HFF-Myc (cell line): Measurements from ENCODE around the gene TREX2.

Experiments used
- DNase-seq: peaks from one replicate; pipeline ENCODE4 v3.0.0-alpha.2; 2011; ENCODE audit warnings: low read depth; ENCODE audit errors: extremely low read depth
- H3K4me3 ChIP-seq: replicated peaks from 2 replicates; pipeline ENCODE4 v1.5.1; 2011; ENCODE audit warnings: low read depth, mild to moderate bottlenecking, control low read depth, low read length
- TF ChIP-seq, protein P1 (sequence below): IDR thresholded peaks from 2 replicates; pipeline ENCODE4 v1.5.1; 2012; ENCODE audit warnings: mild to moderate bottlenecking, low read depth, low read length, control low read depth; ENCODE audit errors: missing control alignments

TREX2 gene

DNA sequence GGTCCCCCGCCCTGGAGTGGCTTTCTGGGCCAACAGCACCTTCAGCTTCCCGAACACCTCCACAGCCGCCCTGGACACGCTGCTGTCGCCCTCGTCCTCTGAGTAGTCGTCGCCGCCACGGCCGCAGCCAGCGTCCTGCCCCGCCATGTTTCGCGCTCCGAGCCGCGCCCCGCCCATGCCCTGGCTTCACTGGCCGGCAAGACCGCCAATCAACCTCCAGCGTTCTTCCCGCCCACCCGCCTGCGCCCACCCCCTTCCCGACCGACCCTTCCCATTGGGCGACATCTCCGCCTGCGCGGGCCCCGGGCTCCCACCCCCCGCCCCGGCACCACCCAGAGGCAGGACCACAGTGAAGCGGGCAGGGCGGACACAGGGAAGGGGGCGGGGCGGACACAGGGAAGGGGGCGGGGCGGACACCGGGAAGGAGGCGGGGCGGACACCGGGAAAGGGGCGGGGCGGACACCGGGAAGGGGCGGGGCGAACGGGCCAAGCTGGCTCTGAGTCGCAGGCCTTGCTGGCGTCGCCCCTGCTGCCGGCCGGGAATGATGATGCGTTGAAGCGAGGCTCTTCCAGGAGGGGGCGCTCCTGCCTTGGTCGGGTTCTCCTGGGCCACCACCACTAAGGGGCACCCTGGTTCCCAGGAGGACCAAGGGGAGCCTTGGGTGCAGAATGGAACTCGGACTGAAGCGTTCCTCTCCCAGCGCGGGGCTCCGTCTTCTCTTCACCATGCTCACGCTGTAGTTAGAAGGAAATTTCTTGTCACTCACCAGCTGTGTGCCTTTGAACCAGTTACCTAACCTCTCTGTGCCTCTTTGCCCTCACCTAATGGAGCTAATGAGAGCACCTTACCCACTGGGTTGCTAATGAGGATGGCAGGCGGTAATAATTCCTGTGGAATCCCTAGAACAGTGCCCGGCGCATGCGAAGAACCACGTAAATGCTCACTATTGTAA, 24.8 kb upstream of the TREX2 start, which contains the start of gene HAUS7:
Gene HAUS7 (minus strand): TSS at position 166 of the 953 bp plus-strand sequence. CDS start 19 bp downstream, at position 147.
- TF ChIP-seq, protein P1, sequence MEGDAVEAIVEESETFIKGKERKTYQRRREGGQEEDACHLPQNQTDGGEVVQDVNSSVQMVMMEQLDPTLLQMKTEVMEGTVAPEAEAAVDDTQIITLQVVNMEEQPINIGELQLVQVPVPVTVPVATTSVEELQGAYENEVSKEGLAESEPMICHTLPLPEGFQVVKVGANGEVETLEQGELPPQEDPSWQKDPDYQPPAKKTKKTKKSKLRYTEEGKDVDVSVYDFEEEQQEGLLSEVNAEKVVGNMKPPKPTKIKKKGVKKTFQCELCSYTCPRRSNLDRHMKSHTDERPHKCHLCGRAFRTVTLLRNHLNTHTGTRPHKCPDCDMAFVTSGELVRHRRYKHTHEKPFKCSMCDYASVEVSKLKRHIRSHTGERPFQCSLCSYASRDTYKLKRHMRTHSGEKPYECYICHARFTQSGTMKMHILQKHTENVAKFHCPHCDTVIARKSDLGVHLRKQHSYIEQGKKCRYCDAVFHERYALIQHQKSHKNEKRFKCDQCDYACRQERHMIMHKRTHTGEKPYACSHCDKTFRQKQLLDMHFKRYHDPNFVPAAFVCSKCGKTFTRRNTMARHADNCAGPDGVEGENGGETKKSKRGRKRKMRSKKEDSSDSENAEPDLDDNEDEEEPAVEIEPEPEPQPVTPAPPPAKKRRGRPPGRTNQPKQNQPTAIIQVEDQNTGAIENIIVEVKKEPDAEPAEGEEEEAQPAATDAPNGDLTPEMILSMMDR = peak; percentile 65
- peak; percentile 52 for DNase-seq
- peak within 1 kb of the TSS; percentile 75 for H3K4me3 ChIP-seq

DNA sequence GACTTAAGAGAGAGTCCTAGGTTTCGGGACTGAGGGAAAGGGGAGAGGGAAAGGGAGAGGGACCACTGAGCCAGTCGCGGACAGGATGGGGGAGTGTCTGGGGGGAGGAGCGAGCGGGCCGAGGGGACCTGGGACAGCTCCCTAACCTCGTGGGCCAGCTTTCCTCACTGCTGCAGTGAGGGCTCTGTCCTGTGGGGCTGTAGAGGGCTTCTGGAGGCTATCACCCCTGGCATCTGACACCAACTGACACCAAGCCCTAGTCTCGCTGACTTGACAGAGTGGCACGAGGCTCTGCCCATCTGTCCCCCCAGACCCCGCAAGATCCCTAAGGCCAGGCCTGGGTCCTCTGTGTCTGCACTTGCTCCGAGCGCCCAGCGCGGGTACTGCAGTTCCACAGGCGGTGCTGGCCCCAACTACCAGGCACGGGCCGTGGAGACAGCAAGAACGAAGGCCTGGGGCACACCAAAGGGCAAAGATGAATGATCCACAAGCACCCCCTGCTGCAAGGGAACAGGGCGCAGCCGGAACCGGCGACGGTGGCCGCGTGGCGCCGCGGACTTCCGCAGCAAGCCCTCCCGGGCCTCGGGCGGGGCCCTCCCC, 24.1 kb upstream of the TREX2 start:
- TF ChIP-seq, protein P1 = no peak
- DNase-seq = no peak
- peak overlapping the region; percentile 75 for H3K4me3 ChIP-seq

DNA sequence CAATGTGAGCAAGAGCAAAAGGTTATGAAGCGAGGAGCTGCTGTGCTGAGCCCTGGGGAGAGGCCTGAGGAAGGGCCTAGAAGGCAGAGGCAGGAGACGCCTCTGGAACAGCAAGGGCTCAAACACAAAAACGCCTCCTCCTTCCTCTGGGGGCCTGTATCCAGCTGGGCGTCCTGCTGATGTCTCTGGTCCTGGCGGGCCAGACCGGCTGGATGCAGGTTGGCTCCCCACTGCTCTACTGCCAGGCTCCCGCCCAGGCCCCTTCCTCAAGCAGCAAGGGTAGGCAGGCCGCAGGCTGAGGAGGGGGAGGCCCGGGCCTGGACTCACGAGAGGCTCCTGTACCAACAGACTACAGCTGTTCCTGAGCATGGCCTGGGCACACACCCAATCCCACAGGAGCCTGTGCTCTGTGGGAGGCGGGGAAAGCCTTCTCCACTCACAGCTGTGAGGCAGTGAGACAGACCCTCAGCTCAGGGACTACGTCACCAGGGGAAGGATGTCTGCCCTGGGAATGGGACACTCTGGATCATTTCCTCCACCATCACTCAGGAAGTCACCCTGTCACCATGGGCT, 22.2 kb upstream of the TREX2 start:
- no peak overlapping the region for H3K4me3 ChIP-seq
- DNase-seq = no peak
- TF ChIP-seq, protein P1 = no peak

DNA sequence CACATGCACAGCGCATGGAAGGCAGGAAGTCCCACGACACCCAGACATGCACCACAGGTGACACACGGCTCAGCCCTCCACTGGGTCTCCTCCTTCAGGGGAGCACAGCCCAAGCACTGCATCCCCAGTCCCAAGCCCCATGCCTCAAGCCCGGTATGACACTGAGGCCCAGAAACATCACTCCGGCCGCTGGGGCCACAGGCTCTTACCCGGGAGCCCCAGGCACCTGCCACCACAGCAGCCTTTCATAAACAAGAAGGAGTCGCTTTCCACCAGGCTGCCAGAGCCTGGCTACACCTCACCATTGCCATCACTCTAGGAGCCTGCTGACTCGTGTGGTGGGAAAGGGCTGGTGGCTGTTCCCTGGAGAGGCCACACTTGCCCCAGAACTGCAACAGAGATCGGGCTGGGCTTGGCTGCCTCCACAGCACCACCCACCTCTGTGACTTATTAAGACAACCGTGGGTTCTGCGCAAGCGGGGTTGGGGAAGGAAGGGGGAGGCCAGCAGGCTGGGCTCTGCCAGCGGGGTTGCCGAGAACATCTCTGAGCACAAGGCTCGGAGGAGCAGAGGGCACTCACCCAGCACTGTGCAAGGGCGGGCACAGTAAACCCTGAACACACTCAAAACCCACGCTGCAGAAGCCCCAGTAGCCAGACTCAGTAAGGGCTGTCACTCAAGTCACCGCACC, 20.0 kb upstream of the TREX2 start:
- DNase-seq = no peak
- H3K4me3 ChIP-seq = no peak overlapping the region
- TF ChIP-seq, protein P1 = no peak

DNA sequence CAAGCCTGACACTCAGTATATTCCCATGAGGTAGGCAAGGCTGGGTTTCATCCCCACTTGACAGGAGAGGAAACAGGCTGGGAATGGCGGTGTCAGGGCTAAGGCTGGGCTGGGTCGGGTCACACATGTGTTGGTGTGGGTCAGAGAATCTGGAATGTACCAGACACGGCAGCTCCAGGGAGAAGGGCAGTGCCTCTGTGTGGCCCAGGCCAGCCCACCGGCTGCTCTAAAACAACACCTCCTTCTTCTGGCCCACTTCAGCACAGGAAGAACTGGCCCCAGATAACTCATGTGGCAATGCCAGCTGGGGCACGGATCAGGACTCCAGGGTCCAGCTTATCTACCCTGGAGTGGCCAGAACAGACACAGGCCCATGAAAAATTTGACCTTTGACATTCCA, 18.3 kb upstream of the TREX2 start:
- no peak overlapping the region for H3K4me3 ChIP-seq
- DNase-seq = no peak
- TF ChIP-seq, protein P1 = no peak

DNA sequence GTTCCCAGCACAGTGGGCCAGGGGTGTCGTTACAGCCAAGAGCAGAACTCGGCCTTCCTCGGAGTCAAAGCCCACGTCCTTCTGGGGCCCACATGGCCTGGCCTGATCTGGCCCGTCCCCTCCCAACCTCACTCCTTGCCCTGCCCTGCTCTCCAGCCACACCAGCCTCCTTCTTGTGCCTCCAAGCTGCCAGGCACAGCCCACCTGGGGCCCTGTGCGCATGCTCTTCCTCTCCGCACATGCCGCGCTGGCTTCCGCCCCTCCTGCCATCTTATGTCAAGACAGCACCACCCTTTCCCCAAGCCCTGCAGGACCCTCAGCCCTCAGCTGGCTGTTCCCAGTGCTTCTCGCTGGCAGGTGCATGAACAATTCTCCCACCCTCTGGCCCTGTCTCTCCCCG, 17.7 kb upstream of the TREX2 start:
- TF ChIP-seq, protein P1 = no peak
- no peak for DNase-seq
- no peak overlapping the region for H3K4me3 ChIP-seq
